ENCODE measurements around the gene PHLDB2.

Gene PHLDB2

GRCh38 chr3:111856501-111856900, 2.6 kb upstream of the PHLDB2 start:
- TF ChIP-seq CTCF (IDR thresholded peaks at IDR 0.05; ENCODE audit: low read depth, low read length): no peak

DNA sequence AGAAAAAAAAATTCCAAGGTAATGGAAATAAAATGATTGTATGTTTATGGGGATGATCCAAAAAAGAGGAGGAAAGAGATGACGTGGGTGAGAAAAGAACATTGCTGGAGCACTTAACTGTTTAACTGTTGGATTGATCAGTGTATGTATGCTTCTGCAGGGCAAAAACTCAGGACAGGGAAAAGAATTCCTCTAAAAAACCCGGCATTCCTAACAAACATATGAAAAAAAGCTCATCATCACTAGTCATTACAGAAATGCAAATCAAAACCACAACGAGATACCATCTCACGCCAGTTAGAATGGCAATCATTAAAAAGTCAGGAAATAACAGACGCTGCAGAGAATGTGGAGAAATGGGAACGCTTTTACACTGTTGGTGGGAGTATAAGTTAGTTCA, 1.6 kb upstream of the PHLDB2 start:
- TF ChIP-seq CTCF (IDR thresholded peaks at IDR 0.05; ENCODE audit: low read depth, low read length): no peak
- no peak for DNase-seq (ENCODE audit: extremely low read depth, low read depth)

More at GRCh38 chr3:111856501-111856900, 2.6 kb upstream of the PHLDB2 start:
- DNase-seq (ENCODE audit: extremely low read depth, low read depth): no peak

GRCh38 chr3:111858642-111859041, 423 bp upstream of the PHLDB2 start:
- no peak for TF ChIP-seq CTCF (IDR thresholded peaks at IDR 0.05; ENCODE audit: low read depth, low read length)
- DNase-seq (ENCODE audit: extremely low read depth, low read depth): no peak

- TF ChIP-seq CTCF (IDR thresholded peaks at IDR 0.05; ENCODE audit: low read depth, low read length): peak; percentile 63
- DNase-seq (ENCODE audit: extremely low read depth, low read depth): peak; percentile 72
Measured at GRCh38 chr3:111859974-111860859, 1.2 kb downstream of the PHLDB2 start.

DNA sequence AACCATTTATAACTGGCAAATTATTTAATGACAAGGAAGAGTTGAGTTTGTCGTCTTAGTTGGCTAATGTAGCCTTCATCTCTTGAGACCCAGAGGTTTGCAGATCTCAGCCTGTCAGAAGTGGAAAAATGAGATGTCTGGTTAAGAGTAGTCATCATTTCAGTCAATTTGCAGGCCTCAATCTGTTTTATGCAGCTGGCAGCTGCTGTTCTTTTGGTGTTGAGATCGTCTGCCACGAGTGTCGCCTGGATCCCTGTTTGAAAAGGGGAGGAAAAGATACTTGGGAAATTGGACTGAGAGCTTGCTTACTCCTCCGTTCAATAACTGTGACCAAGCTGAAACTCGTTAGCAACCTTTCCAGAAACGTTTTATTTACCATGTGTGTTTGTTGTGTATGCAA, 2.3 kb downstream of the PHLDB2 start:
- no peak for DNase-seq (ENCODE audit: extremely low read depth, low read depth)
- TF ChIP-seq CTCF (IDR thresholded peaks at IDR 0.05; ENCODE audit: low read depth, low read length): no peak

GRCh38 chr3:111862415-111862814, 3.4 kb downstream of the PHLDB2 start:
- no peak for DNase-seq (ENCODE audit: extremely low read depth, low read depth)
- no peak for TF ChIP-seq CTCF (IDR thresholded peaks at IDR 0.05; ENCODE audit: low read depth, low read length)

DNA sequence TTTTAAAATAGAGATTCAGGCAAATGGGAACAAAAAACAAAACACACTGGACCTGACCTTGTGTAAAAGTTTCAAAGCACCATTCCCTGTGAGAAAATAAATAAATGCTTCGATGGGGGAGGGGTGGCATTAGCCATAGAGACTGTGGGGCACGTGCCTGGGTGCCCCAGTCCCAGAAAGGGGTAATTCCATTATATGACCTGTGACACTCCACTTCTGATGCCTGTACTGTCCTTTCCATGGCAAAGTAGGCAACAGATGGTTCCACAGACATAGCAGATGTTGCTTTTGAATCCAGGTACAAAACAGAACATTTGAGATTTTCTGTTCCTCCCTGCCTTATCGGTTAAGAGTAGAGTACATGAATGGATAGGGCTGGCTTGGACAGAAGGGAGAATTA, 3.9 kb downstream of the PHLDB2 start:
- no peak for DNase-seq (ENCODE audit: extremely low read depth, low read depth)
- no peak for TF ChIP-seq CTCF (IDR thresholded peaks at IDR 0.05; ENCODE audit: low read depth, low read length)
